Stomach (tissue), 4 donors: ENCODE measurements around the gene THBD.

Experiments
- EP300 ChIP-seq: sonication (generic); formaldehyde crosslinking; IDR thresholded peaks from one replicate; pipeline ENCODE4 v1.6.1; 2017; ENCODE audit warnings: antibody characterized with exemption
- POLR2A ChIP-seq, 4 donors: fragments of 450-650 bp; IDR thresholded peaks; one replicate each; pipeline ENCODE4 v1.6.1; 2016; ENCODE audit warnings: antibody characterized with exemption in 4 of 4, control low read depth in 2 of 4, mild to moderate bottlenecking in 1 of 4, moderate library complexity in 1 of 4
- POLR2AphosphoS5 ChIP-seq, 3 donors: sonication (generic); formaldehyde crosslinking; IDR thresholded peaks; one replicate each; pipeline ENCODE4 v1.6.1; 2016; ENCODE audit warnings: antibody characterized with exemption in 3 of 3
- TF ChIP-seq, protein P1 (sequence below), 7 experiments: fragments of 450-650 bp in 4 of 7; fragments of 200-600 bp in 3 of 7; sonication (generic) in 3 of 7; IDR thresholded peaks; one replicate each; pipeline ENCODE4 v1.5.1; 2016 to 2019; ENCODE audit warnings: antibody characterized with exemption in 7 of 7, control low read depth in 2 of 7, mild to moderate bottlenecking in 1 of 7

DNA sequence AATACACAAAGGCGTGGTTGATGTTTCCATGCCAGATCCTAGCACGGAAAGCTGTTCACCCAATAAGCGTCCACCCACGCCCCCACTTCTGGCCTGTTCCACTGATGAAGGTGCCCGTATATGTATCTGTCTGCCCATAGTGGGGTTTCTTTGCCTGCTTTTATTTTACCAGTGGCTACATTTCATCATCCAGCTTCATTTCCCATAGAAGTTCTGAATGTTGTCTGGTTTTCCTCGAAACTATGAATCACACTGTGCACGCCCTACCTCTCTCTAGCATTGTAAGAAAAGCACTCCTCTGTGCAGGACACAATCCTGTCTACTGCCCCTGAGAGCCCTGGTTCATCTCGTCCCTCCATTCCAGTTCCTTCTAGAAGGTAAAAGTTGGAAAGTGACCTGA is 45.5 kb upstream of the THBD start:
- TF ChIP-seq POLR2AphosphoS5 (IDR thresholded peaks at IDR 0.05) (no peak), POLR2A (IDR thresholded peaks at IDR 0.05) (no peak), EP300 (no peak)
- TF ChIP-seq, protein P1, sequence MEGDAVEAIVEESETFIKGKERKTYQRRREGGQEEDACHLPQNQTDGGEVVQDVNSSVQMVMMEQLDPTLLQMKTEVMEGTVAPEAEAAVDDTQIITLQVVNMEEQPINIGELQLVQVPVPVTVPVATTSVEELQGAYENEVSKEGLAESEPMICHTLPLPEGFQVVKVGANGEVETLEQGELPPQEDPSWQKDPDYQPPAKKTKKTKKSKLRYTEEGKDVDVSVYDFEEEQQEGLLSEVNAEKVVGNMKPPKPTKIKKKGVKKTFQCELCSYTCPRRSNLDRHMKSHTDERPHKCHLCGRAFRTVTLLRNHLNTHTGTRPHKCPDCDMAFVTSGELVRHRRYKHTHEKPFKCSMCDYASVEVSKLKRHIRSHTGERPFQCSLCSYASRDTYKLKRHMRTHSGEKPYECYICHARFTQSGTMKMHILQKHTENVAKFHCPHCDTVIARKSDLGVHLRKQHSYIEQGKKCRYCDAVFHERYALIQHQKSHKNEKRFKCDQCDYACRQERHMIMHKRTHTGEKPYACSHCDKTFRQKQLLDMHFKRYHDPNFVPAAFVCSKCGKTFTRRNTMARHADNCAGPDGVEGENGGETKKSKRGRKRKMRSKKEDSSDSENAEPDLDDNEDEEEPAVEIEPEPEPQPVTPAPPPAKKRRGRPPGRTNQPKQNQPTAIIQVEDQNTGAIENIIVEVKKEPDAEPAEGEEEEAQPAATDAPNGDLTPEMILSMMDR (IDR thresholded peaks at IDR 0.05): no peak
